Activated naive CD8-positive, alpha-beta T cell treated with anti-CD3 and anti-CD28 coated beads, Interleukin-2, amount 50 U/mL, for 16 hours (primary cell): ENCODE measurements around the gene ADO.

Experiments used
- DNase-seq: peaks from one replicate; pipeline ENCODE4 v3.0.0-alpha.2; 2020; ENCODE audit warnings: low read depth, low spot score

The ADO gene

DNA sequence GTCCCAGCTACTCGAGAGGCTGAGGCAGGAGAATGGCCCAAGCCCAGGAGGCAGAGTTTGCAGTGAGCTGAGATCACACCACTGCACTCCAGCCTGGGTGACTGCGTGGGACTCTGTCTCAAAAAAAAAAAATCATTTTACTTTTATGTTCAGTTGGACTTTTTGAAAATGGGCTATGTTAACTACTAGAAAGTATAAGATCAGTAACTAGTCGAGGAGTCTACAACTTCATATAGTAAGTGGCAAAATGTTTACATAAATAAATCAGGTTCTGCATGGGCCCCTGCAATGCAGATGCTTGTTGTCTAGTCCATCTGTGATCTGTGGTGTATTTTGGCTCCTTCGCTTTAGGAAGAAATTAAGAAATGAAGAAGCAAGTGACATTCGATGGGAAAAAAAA, 12.3 kb upstream of the ADO start:
- no peak for DNase-seq

DNA sequence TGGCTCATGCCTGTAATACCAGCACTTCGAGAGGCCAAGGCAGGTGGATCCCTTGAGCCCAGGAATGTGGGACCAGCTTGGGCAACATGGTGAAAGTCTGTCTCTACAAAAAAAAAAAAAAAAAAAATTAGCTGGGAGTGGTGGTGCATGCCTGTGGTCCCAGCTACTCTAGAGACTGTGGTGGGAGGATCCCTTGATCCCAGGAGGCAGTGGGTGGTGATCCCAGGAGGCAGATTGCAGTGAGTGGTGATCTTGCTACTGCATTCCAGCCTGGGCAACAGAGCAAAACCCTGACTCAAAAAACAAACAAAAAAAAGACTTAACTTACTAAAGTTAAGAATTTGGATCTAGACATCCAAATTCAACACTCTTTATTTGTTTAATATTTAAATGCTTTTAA, 10.2 kb upstream of the ADO start:
- no peak for DNase-seq

DNA sequence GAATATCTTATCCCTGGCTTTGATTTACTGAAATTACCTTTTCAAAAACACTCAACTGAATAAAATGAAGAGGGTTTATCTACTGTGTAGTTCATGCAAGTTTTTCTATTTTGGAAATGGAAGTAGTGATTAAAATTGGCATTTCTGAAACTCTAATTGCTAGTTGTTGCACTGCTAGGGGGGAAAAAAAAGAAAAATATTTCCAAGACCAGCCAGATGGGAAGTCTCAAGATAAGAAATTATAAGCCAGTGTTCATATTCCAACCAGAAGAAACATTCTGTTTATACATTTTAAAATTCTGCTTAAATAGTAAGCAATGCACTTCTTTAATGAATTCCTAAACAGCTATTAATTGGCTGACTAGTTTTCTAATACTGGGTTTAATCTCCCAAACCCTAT, 9.4 kb upstream of the ADO start:
- no peak for DNase-seq

DNA sequence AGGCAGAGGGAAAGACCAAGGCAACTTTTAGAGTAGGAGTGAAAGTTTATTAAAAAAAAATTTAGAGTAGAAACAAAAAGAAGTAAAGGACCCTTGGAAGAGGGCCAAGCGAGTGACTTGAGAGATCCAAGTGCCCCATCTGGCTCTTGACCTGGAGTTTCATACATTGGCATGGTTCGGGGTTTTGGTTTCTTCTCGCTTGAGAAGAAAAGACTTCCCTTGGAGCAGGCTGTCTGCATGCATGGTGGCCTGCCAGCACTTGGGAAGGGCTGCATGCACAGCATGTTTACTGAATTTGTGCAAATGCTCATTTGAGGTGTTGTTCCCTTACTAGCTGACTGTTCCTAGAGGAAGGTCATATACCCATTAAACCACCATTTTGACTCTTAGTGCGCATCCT, 8.8 kb upstream of the ADO start:
- DNase-seq, result no peak

DNA sequence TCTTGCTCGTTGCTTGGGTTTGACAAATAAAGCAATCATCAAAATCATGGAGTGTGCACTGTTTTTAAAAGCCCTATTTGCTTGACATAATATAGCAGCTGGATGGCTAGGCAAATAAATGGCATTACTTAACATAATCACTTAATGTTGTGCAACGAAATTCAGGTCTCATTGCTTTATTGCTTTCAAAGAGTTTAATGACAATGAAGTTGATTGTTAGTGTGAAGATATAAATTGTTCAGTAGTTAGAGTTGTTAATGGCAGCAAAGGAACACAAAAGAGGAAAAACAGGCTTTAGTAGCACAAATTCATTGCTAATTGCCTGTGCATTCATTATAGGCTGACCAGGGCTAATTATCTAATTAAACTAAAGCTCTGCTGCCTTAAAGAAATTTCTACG, 7.6 kb upstream of the ADO start:
- no peak for DNase-seq

DNA sequence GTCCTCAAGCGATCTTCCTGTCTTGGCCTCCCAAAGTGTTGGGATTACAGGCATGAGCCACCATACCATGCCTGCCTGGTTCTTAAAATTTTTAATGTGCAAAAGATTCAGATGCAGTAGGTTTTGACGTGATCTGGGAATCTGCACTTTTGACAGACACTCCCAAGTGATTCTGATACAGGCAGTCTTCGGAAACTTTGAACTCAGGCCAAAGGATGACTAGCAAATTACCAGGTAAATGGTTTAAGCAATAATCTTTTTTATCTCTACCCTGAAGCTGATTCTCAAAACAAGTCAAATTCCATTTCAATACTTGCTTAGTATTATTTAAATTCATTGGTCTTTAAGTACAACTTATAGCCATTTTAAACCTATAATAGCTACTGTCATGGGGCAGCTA, 2.6 kb upstream of the ADO start:
- no peak for DNase-seq

DNA sequence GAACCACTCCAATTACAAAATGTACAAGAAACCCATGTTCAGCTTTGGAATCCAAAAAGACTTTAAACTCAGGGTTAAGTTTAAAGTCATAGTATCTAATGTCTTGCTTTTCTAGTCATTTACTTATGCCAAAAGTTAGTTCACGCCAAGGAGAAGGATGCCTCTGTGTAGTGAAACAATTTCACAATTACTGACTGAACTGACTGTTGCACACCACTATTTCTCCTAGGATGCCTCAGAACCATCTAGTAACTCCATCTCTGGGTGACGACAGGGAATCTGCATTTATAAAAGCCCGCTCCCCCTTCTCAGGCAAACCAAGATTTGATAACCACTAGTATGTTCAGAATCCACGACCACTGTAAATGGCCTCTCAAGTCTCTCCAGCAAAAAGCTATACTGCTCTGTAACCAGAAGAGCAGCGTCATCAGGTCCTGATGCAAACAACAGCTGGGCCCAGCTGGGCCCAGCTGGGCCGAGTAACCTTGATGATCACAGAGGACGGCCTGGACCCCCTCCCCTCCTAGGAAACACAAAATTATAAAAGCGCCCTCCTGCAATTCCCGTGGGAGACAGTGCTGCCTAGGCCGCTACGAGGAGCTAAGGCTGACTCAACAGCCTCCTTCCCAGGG, 680 bp upstream of the ADO start:
- no peak for DNase-seq

DNA sequence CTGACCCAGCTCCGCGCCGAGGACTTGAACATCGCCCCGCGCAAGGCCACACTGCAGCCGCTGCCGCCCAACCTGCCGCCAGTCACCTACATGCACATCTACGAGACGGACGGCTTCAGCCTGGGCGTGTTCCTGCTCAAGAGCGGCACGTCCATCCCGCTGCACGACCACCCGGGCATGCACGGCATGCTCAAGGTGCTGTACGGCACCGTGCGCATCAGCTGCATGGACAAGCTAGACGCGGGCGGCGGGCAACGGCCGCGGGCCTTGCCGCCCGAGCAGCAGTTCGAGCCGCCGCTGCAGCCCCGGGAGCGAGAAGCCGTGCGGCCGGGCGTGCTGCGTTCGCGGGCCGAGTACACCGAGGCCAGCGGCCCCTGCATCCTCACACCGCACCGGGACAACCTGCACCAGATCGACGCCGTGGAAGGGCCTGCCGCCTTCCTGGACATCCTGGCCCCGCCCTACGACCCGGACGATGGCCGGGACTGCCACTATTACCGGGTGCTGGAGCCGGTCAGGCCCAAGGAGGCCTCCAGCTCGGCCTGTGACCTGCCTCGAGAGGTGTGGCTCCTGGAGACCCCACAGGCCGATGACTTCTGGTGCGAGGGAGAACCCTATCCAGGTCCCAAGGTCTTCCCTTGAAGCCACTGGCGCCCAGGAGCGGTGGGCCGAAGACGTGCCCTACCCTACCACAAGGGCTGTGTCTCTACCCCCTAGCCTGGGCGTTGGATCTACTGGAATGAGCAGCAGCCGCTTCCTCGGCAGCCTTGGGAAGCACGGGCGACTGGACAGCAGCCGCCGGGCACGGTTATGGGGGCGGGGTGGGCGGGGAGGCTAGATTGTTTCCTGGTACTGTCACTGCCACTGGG, 945 bp downstream of the ADO start:
- DNase-seq, result no peak

DNA sequence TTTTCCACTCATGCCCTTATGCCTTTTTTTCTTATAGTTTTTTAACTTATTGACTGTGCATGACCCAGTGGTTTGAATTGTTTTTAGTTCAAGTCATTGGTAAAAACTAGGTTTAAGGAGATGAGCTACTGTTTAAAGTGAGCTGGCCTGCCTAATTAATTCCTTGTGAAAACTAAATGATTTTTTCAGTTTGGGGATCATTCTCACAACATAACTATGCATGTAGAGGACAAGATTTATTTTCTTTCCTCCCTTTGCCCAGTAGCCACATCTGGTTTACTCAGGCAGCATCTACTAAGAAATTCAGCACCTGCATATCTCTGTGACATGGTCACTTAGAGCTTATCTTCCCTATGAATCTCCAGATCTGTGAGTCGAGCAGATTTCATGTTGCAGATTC, 1.7 kb downstream of the ADO start:
- no peak for DNase-seq

DNA sequence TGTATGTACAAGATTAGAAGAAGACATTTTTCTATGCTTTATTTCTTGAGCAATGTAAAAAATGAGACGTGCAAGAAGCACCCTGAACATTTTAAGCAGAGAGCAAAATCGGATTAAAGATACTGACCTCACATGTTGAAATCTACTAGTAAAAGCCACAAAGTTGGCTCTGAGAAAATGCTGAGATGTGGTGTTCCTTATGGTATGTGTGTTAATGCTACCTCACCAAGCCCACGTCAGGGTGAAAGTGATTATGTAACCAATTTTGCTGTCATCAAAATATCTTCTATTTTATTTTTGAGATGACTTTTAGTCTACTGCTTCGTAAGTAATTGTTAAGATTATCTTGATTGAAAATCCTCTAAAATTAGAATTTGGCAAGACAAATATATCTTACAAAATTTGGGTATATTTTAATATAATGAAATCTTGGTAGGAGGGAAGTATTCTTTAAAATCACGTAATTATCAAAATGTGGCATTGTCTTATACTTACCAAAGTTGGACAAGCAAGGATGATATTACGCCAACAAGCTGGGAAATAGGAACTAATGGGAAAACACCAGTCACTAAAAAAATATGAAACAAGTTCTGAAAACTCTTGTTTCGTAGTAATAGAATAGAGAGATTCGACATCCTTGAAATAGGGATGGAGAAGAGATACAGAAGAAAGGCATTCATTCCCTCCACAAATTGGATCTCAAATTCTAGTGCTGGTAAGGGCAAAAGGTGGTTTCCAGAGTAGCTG, 5.8 kb downstream of the ADO start:
- no peak for DNase-seq

DNA sequence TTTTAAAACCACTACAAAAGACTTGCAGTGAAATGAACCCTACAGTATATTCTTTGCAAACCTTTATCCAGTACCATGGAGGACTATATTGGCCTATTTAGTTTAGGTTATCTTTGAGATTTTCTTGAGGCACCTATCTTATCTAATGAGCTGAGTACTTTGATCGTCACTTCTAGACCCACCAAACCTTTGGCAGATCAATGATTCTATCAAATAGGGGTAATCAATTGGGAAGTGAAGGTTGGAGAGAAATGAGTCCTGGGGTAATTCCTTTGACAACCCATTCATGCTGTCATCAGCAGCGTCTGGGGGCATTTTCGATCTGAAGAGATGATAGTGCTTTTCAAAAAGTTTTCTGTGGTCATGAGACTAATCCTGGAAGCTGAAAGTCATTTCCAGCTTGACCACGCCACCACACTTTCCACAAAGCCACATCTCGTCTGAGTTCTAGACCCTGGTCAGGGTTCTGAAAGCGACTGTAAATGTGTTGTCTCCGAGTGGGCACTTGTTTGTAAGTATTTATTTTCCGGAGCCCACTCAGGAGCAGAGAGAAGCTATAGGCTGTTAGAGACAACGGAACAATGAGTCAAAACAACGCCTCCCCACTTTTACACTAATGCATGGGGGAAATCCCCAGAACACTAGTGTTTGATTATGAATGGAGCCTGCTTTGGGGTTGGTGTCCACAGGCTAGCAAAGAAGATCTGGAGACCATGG, 6.8 kb downstream of the ADO start:
- DNase-seq, result peak; percentile 51

DNA sequence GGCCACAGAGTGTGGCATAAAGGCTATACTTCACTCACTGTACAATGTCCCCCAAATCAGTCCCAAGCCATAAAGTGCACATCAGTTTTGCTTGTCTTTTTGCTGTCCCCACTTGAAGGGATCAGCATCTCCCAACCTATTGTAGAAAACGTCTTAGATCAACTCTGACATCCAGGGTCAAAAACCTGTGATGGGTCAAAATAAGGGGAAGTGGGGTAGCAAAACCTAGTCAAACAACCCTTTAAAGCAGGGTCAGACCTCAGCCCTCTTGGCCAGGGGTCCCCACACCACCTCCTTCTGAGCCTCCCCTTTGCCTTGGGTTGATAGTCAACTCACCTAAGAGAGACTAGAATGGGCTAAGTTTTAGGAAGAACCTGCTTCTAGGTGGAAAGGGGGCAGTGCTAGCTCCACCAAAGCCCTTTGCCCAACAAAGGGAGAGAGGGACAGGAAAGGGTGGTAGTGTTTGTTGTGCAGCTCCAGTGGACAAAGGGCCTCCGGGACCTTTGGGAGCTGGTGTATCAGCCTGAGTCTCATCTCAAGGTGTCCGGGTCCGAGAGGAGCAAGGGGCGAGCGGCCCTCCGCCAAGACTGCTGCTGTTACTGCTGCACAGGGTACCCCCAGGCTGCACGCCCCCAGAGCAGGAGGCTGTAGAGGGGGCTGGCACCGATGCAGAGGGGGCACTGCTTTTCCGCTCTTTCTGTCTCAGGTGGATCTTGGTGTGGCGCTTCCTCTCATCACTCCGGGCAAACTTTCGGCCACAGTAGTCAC, 8.3 kb downstream of the ADO start:
- no peak for DNase-seq

DNA sequence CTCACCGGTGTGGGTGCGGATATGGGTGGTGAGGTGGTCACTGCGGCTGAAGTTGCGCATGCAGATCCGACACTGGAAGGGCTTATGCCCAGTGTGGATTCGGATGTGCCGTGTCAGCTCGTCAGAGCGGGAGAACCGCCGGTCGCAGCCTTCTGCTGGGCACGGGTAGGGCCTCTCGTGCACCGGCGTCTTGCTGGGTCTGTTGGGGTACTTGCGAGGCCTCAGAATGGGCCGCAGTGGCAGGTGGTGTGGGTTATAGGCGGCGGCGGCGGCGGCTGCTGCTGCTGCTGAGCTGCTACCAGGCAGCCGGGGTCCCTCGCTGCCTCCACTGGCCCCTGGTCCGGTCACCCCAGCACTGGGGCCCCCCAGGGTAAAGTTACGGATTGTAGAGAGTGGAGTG, 8.9 kb downstream of the ADO start:
- no peak for DNase-seq

DNA sequence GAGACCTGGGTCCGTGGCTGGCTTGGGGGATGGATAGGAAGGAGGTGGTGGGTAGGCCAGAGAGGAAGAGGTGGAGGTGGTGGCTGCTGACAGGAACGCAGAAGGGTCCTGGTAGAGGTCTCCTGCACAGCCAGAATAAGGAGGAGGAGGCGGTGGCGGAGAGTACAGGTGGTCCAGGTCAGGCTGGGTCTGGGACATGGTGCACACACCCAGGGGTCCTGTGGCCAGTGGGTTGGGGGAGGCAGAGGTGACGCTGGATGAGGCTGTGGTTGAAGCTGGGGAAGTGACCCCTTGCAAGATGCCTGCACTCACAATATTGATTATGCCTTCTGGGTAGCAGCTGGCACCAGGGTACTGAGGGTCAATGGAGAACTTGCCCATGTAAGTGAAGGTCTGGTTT, 9.5 kb downstream of the ADO start:
- DNase-seq, result no peak

DNA sequence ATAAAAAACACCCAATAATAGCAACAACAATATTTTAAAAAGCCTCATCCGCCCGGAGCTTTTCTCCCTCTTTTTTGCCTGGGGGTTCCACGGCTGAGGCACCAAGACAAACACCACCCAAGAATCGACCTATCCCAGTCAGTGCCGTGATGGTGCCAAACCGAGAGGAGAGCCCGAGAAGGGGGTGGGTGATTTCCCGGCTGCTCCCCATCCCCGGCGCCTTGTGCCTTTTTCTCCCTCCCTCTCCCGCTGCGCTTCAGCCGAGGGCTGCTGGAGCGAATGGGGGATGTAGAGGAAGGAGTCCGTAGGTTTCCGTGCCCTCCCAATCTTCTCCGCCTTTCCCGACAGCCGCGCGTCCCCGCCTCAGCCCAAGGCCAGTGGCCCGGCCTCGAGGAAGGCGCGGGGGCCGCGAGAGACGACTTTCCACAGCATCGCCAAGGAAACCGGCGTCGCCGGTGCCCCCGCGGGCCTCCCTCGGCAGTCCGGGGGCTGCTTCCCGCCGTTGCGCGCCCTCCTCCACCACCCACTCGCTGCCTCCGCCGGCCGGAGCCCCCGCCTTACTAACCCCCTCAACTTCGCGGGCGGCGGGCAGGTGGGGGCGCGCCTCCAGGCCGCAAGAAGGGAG, 10.3 kb downstream of the ADO start:
- no peak for DNase-seq

DNA sequence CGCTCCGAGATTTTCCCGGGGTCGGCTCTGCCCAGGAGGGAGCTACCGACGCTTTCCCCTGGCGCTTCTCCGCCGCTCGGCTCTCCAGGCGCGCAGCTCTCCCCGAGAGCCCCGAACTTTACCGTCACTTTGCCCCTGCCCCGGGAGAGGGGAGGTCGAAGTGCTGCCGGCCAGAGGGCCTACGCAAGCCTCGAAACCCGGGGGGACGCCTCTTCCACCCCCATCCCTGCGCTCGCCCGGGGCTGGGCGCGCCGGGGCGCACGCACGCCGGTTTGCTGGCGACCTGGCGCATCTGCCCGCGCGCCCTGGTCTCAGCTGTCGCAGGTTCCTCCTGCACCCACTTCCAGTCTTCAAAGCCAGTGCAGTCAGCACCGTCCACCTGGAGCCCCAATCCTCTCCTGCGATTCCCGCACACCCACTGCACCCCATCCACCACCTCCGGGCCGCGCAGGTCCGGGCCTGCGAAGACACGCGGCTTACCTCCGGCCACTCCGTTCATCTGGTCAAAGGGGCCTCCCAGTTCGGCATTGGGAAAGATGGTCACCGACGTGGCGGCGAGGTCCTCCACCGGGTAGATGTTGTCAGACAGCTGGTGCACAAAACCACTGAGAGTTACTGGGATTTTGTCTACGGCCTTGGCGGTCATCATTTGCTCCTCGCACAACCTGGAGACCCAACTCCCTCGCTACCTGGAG, 11.0 kb downstream of the ADO start:
- no peak for DNase-seq

DNA sequence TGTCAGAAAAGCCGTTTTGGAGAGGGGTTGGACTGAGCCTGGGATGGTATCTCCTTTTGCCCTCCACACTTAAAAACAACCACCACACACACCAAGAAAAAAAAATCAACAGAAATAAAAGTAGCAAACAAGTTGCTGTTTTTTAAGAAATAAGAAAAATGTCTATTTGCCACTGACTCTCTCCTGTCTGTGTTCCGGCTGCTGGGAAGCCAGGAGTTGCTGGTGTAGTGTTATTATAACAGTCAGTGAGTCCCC, 11.5 kb downstream of the ADO start:
- no peak for DNase-seq

DNA sequence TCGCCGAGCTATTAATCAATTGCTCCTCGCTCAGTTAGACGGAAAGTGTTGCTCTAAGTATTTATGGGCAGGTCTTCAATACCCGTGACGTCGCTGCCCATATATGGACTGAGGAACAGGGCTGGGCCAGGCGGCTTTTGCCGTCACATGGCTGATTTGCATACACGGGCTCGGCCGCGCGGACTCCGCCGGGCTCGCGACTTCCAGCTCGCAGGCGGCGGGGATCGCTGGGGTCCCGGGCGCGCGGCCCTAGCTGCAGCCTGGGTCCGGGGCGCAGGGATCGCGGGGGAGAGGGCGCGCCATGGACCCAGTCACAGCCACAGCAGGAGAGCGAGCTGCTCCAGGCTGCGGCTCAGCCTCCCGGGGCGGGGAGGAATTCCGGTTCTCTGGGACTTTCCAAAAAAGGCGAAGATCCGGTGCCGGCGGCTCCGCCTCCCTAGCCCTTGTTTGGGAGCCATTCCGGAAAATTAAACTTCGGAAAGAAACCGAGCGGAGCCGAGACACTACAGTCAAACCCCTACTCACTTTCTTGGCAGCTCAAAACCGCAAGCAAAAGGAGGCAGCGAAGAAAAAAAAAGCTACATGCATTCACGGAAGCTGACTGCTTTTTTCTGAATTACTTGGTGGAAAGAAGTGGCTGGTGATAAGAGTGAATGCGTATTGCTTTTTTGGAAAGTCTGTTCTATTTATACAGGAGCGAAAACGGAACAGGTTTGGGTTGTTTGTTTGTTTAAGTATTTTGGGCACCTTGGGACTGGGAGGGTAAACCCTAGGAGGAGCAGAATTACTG, 12.0 kb downstream of the ADO start, which contains the start of gene EGR2:
Gene EGR2 (minus strand): TSS at position 36 of the 790 bp plus-strand sequence. CDS start 337 bp downstream, outside the sequence.
- peak; percentile 90 for DNase-seq

DNA sequence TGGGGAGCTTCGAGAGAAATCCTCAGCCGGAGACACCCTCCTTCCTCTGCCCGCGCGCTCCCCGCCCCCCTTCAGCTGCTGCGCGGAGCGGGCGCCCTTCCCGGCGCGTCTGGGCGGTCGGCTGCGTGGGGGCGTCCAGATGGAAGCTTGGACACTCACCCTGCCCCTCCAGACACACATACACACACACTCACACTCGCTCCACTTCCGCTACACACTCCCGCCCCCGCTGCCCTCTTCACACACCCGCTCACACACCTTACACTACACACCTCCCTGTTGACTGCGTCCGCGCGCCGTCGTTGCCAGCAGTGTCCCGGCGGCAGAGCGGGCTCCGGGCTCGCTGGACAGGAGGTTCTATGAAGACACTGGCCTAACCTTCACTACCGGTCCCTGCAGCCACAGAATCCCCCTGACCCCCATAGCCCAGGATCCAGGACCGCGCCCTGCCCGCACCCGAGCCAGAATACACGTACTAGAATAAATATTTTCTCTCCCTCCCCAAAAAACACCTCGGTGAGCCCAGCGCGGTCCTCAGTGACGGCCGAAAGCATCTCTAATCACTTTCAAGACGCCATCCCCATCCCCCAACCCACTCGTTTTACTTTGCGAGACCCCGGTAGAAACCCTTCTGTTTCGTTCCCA, 12.7 kb downstream of the ADO start:
- no peak for DNase-seq
